Uterus (tissue), 4 donors: ENCODE measurements around the gene FMN1. TPM values are rescaled to one million over a fixed set of nuclear protein-coding genes. Genes with fewer than 3 reads are reported as not detected.

Experiments
- DNase-seq, 2 donors: peaks; one replicate each; pipeline ENCODE4 v3.0.0-alpha.2; 2019 to 2020
- H3K27ac ChIP-seq, 2 donors: fragments of 200-600 bp; sonication (generic); 1 replicate in 1 of 2; 2 replicates in 1 of 2; pipeline ENCODE4 v1.5.1; 2016 to 2018
- H3K27me3 ChIP-seq, 2 donors: fragments of 200-600 bp; sonication (generic); one replicate each; pipeline ENCODE4 v1.5.1; 2018 to 2019; ENCODE audit warnings: control low read depth in 1 of 2
- H3K36me3 ChIP-seq, 2 donors: fragments of 200-600 bp; sonication (generic); one replicate each; pipeline ENCODE4 v1.5.1; 2019; ENCODE audit warnings: control low read depth in 1 of 2
- H3K4me1 ChIP-seq, 2 donors: fragments of 200-600 bp; sonication (generic); one replicate each; pipeline ENCODE4 v1.5.1; 2018 to 2019; ENCODE audit warnings: control low read depth in 1 of 2
- H3K4me3 ChIP-seq, 2 donors: fragments of 200-600 bp; sonication (generic); 1 replicate in 1 of 2; 2 replicates in 1 of 2; pipeline ENCODE4 v1.5.1; 2018 to 2019; ENCODE audit warnings: mild to moderate bottlenecking in 1 of 2
- H3K9me3 ChIP-seq, 2 donors: fragments of 200-600 bp; sonication (generic); one replicate each; pipeline ENCODE4 v1.5.1; 2019; ENCODE audit warnings: control low read depth in 1 of 2
- POLR2A ChIP-seq, 2 donors: fragments of 450-650 bp; IDR thresholded peaks; one replicate each; pipeline ENCODE4 v1.6.1; 2016; ENCODE audit warnings: antibody characterized with exemption in 2 of 2, mild to moderate bottlenecking in 1 of 2, moderate library complexity in 1 of 2
- intact Hi-C: fragments of 100-400 bp; cut with DNase I; formaldehyde crosslinking; loops from one replicate; pipeline ENCODE4 v1.15.1; 2023; ENCODE audit warnings: low total_unique reads
- total RNA-seq, 4 donors: library from RNA; depleted of rRNA in 3 of 4; stranded (reverse); fragments of >200 nt in 3 of 4; gene quantifications; one replicate each; pipeline versions ENCODE4 v1.1.0 to v1.2.4, GENCODE V29; 2014 to 2023
- TF ChIP-seq, protein P1 (sequence below), 4 experiments: fragments of 200-600 bp in 2 of 4; fragments of 450-650 bp in 2 of 4; sonication (generic) in 2 of 4; IDR thresholded peaks; one replicate each; pipeline ENCODE4 v1.5.1; 2016 to 2019; ENCODE audit warnings: antibody characterized with exemption in 4 of 4, mild to moderate bottlenecking in 2 of 4, moderate library complexity in 1 of 4
- donor health status: DM: yes; HTN: yes; CAD: no.

Gene FMN1
- total RNA-seq, 4 donors from 2014 or later = 1.3 to 9.3 (median 5.0) TPM

DNA sequence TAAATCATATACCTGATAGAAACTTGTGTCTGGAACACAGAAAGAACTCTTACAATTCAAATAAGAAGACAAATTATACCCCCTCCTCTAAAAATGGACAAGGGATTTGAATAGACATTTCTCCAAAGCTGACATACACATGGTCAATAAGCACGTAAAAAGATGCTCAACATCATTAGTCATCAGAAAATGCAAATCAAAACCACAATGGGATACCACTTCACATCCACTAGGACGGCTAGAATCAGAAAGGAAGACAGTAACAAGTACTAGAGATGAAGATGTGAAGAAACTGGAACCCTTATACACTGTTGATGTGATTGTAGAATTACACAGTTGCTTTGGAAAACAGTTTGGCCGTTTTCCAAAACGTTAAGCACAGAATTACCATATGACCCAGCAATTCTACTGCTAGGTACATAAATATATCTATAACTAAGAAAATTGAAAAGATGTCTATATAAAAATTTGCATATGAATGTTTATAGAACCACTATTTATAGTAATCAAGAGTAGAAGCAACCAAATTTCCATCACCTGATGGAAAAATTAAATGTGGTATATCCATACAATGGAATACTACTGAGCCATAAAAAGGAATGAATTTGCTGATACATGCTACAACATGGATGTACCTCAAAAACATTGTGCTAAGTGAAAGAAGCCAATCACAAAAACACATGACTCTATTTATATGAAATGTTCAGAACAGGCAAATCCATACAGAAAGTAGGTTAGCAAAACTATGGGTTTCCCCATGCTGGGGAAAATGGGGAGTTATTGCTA lies 415.9 kb downstream of the FMN1 start:
- no peak for DNase-seq
- H3K9me3 ChIP-seq = no peaks in the 10 kb centered on the region
- intact Hi-C loops = no loop called here
- no peak overlapping the region for H3K27ac ChIP-seq
- H3K4me3 ChIP-seq = no peak overlapping the region
- no peaks in the 10 kb centered on the region for H3K27me3 ChIP-seq
- no peak for TF ChIP-seq POLR2A (IDR thresholded peaks at IDR 0.05)
- TF ChIP-seq, protein P1, sequence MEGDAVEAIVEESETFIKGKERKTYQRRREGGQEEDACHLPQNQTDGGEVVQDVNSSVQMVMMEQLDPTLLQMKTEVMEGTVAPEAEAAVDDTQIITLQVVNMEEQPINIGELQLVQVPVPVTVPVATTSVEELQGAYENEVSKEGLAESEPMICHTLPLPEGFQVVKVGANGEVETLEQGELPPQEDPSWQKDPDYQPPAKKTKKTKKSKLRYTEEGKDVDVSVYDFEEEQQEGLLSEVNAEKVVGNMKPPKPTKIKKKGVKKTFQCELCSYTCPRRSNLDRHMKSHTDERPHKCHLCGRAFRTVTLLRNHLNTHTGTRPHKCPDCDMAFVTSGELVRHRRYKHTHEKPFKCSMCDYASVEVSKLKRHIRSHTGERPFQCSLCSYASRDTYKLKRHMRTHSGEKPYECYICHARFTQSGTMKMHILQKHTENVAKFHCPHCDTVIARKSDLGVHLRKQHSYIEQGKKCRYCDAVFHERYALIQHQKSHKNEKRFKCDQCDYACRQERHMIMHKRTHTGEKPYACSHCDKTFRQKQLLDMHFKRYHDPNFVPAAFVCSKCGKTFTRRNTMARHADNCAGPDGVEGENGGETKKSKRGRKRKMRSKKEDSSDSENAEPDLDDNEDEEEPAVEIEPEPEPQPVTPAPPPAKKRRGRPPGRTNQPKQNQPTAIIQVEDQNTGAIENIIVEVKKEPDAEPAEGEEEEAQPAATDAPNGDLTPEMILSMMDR (IDR thresholded peaks at IDR 0.05) = no peak
- H3K36me3 ChIP-seq = no peaks in the 10 kb centered on the region
- H3K4me1 ChIP-seq = no peaks in the 10 kb centered on the region

GRCh38 chr15:32775103-32775502 lies 419.4 kb downstream of the FMN1 start:
- H3K4me1 ChIP-seq = no peaks in the 10 kb centered on the region
- no peaks in the 10 kb centered on the region for H3K36me3 ChIP-seq
- H3K4me3 ChIP-seq = no peak overlapping the region
- no peaks in the 10 kb centered on the region for H3K27me3 ChIP-seq
- no peak overlapping the region for H3K27ac ChIP-seq
- intact Hi-C loops = no loop called here
- no peak for TF ChIP-seq POLR2A (IDR thresholded peaks at IDR 0.05)
- TF ChIP-seq, protein P1 (IDR thresholded peaks at IDR 0.05) = no peak
- no peaks in the 10 kb centered on the region for H3K9me3 ChIP-seq
- no peak for DNase-seq

DNA sequence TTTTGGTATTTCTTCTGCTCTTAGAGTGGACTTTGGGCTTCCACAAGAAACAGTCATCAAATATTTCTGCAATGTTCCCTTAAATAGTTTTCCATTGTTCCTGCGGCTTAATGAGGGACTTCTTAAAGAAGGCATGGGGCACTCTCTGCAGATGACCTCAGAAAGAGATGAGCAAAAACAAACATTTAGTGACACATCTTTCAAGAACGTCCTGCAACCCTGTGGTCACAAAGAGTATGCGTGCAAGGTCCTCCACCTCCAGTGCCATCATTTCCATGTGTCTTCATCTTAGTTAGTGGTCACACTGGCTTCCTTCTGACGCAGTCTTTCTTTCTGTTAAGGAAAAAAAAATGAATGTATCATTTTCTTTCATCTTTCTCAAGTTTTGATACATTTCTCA lies 420.5 kb downstream of the FMN1 start:
- H3K27me3 ChIP-seq = no peaks in the 10 kb centered on the region
- no peak overlapping the region for H3K27ac ChIP-seq
- no peak for DNase-seq
- no peaks in the 10 kb centered on the region for H3K36me3 ChIP-seq
- no peaks in the 10 kb centered on the region for H3K9me3 ChIP-seq
- H3K4me1 ChIP-seq = no peaks in the 10 kb centered on the region
- TF ChIP-seq, protein P1 (IDR thresholded peaks at IDR 0.05) = no peak
- no peak for TF ChIP-seq POLR2A (IDR thresholded peaks at IDR 0.05)
- intact Hi-C loops = no loop called here
- H3K4me3 ChIP-seq = no peak overlapping the region

DNA sequence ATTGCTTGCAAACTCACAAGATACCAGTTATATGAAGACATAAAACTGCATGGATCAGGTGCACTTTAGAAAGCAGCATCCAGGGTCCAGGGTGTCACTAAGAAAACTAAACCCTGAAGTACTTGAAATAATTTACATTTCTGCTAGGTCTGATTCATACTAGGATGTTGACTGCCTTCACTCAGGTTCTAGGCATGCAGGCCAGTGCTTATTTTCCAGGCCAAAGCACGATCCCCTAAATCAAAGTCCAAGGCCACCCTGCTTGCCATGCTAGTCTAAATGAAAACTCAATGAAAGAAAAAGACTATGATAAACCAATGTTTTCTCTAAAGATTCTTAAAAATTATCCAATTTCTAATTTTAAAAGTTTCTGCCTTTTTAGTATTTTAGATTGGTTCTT lies 427.3 kb downstream of the FMN1 start:
- intact Hi-C loops = no loop called here

GRCh38 chr15:32766101-32766500 lies 428.4 kb downstream of the FMN1 start:
- Histone ChIP-seq H3K36me3 (no peaks in the 10 kb centered on the region), H3K27me3 (no peaks in the 10 kb centered on the region), H3K27ac (no peak overlapping the region), H3K4me1 (no peaks in the 10 kb centered on the region), H3K4me3 (no peak overlapping the region), H3K9me3 (no peaks in the 10 kb centered on the region)
- TF ChIP-seq, protein P1 (IDR thresholded peaks at IDR 0.05) = no peak
- TF ChIP-seq POLR2A (IDR thresholded peaks at IDR 0.05) = no peak
- no peak for DNase-seq
- intact Hi-C loops = no loop called here

More for the DNA sequence above, 427.3 kb downstream of the FMN1 start:
- no peaks in the 10 kb centered on the region for H3K27me3 ChIP-seq
- no peaks in the 10 kb centered on the region for H3K4me1 ChIP-seq
- H3K36me3 ChIP-seq = no peaks in the 10 kb centered on the region
- no peak overlapping the region for H3K4me3 ChIP-seq
- no peaks in the 10 kb centered on the region for H3K9me3 ChIP-seq
- no peak for DNase-seq
- TF ChIP-seq, protein P1 (IDR thresholded peaks at IDR 0.05) = no peak
- TF ChIP-seq POLR2A (IDR thresholded peaks at IDR 0.05) = no peak
- H3K27ac ChIP-seq = no peak overlapping the region
